ENCODE data around the gene RNU6-9. TPM values are rescaled to one million over a fixed set of nuclear protein-coding genes. Genes with fewer than 3 reads are reported as not detected.

Gene RNU6-9
- total and polyA plus RNA-seq, 12 donors = not detected

DNA sequence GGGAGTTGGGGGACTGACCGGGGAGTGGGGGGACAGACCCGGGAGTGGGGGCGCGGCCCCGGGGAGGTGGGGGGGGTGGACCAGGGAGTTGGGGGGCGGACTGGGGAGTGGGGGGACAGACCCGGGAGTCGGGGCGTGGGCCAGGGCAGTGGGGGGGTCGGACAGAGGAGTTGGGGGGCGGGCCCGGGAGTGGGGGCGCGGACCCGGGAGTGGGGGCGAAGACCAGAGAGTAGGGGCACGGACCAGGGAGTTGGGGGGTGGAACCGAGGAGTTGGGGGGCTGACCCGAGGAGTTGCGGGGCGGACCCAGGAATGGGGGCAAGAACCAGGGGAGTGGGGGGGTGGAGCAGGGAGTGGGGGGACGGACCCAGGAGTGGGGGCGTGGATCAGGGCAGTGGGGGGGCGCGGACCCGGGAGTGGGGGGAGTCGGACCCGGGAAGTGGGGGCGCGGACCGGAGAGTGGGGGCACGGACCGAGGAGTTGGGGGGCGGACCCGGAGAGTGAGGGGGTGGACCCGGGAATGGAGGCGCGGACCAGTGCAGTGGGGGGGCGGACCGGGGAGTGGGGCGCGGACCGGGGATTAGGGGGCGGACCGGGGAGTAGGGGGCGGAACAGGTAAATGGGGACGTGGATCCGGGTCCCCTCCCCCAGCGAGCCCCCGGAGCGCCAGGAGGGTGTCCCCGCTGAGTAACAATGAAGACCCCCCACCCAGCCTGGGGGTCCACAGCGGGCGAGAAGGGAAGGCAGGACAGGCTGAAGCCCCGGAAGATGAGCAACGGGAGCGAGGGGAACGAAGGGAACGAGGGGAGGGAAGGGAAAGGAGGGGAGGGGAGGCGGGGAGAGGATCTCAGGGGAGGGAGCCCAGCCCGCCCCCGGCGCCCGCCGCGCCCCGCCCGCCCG is 19.1 kb downstream of the RNU6-9 start:
- ATAC-seq (peak in 3 of 8 donors; percentile 9 to 16 (median 15)), DNase-seq (no peak)
- H3K9me3 ChIP-seq = no peaks in the 10 kb centered on the region
- H3K4me1 ChIP-seq = peaks cover 7 to 59% (median 15%) of the 10 kb centered on the region in 9 donors
- intact Hi-C loops (cut with DNase I) = loop anchor here in 2 of 10 donors (1.0 to 2.0 kb wide), 2 partner anchors 19 to 50 kb away; partner anchors contain the start of genes MED16 (in 1 of the 2) and RNU6-9 (in 1 of the 2)
- WGBS, 2 donors = 2 to 8% methylated on average over 39 to 68 of the region's 69 CpGs
- H3K27me3 ChIP-seq = peaks cover 4 to 16% (median 14%) of the 10 kb centered on the region in 7 donors
- peak overlapping the region; percentile 70 to 99 (median 92) for H3K27ac ChIP-seq
- H3K36me3 ChIP-seq = peaks cover 0 to 3% (median 0%) of the 10 kb centered on the region in 9 donors
- peak overlapping the region; percentile 60 to 99 (median 88) for H3K4me3 ChIP-seq
- TF ChIP-seq, protein P1, sequence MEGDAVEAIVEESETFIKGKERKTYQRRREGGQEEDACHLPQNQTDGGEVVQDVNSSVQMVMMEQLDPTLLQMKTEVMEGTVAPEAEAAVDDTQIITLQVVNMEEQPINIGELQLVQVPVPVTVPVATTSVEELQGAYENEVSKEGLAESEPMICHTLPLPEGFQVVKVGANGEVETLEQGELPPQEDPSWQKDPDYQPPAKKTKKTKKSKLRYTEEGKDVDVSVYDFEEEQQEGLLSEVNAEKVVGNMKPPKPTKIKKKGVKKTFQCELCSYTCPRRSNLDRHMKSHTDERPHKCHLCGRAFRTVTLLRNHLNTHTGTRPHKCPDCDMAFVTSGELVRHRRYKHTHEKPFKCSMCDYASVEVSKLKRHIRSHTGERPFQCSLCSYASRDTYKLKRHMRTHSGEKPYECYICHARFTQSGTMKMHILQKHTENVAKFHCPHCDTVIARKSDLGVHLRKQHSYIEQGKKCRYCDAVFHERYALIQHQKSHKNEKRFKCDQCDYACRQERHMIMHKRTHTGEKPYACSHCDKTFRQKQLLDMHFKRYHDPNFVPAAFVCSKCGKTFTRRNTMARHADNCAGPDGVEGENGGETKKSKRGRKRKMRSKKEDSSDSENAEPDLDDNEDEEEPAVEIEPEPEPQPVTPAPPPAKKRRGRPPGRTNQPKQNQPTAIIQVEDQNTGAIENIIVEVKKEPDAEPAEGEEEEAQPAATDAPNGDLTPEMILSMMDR (IDR thresholded peaks at IDR 0.05) = no peak

GRCh38 chr19:913080-913748 is 19.9 kb downstream of the RNU6-9 start, which contains the start of gene R3HDM4:
TSS of gene R3HDM4 (minus strand) at chr19:913219. CDS start at chr19:913157, 62 bp downstream.
- DNase-seq = peak; percentile 82 to 85
- 0 to 1% methylated on average over 60 to 76 of the region's 76 CpGs for WGBS, 2 donors
- Histone ChIP-seq H3K9me3 (no peaks in the 10 kb centered on the region), H3K27ac (peak within 1 kb of the TSS; percentile 70 to 99 (median 92)), H3K4me3 (peak within 1 kb of the TSS; percentile 70 to 99 (median 88)), H3K36me3 (peaks cover 0 to 3% (median 0%) of the 10 kb centered on the region in 9 donors), H3K4me1 (peaks cover 13 to 59% (median 22%) of the 10 kb centered on the region in 9 donors), H3K27me3 (peaks cover 11 to 24% (median 22%) of the 10 kb centered on the region in 7 donors)
- peak; percentile 88 to 95 (median 92) for ATAC-seq
- intact Hi-C loops (cut with DNase I) = loop anchor here in 2 of 10 donors (1.0 to 2.0 kb wide), 2 partner anchors 20 to 50 kb away; partner anchors contain the start of genes MED16 (in 1 of the 2) and RNU6-9 (in 1 of the 2)
- TF ChIP-seq, protein P1 (IDR thresholded peaks at IDR 0.05) = no peak

DNA sequence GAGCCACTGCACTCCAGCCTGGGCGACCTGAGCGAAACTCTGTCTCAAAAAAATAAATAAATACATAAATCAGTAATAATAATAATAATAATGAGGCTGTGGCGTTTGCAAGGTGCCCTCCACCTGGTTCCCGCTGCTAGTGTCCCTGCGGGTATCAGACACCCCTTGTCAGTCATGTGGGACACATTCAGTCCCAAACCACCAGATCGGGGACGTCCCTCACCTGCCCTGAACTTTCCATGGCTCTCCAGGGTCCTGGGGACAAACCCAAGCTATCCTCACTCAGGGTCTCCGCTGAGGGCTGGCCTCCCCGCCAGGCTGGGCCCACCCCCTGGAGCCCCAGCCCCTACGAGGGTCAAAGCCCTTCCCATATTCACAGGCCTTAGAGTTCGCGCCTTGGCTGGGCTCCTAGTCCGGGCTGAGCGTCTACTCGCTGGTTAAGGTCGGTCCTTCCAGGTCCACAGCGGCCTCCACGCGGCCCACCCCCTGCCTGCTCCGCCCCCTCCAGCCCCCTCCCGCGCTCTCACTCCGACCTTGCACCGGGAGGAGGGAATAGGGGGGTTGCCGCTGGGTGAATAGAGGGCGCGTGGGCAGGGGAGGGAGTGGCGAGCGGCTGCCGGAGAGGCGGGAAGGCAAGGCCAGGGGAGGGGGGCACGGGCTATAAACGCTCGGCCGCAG is 23.5 kb downstream of the RNU6-9 start:
- DNase-seq (no peak), ATAC-seq (no peak)
- H3K27ac ChIP-seq = no peak overlapping the region
- WGBS, 2 donors = 16% methylated on average over 35 of the region's 35 CpGs
- peaks cover 13 to 55% (median 38%) of the 10 kb centered on the region in 9 donors for H3K4me1 ChIP-seq
- no peaks in the 10 kb centered on the region for H3K9me3 ChIP-seq
- TF ChIP-seq, protein P1 (IDR thresholded peaks at IDR 0.05) = no peak
- intact Hi-C loops (cut with DNase I) = loop anchor here in 5 of 10 donors (5.0 kb wide), 4 partner anchors 54 to 149 kb away; partner anchors contain the start of gene CFD (in 1 of the 5)
- H3K4me3 ChIP-seq = peak overlapping the region in 8 of 10 donors; percentile 29 to 48 (median 38)
- H3K36me3 ChIP-seq = no peaks in the 10 kb centered on the region
- peaks cover 30 to 57% (median 55%) of the 10 kb centered on the region in 7 donors for H3K27me3 ChIP-seq

Data from heart right ventricle (tissue), 16 donors.